OCI-LY1 (cell line): ENCODE measurements around the gene TPST1.
"Not testable (repeated sequence)": the region's sequence is repeated elsewhere in the genome, so short reads cannot be mapped to it uniquely, and the experiment has no call there.

Source experiments
- H2AFZ ChIP-seq: fragments of 200-600 bp; sonication (generic), shearing (Covaris generic); 2 replicates; pipeline ENCODE4 v1.6.0; 2014; ENCODE audit warnings: antibody characterized with exemption, mild to moderate bottlenecking, low read length
- H3F3A ChIP-seq: fragments of 200-600 bp; sonication (generic), shearing (Covaris generic); 2 replicates; pipeline ENCODE4 v1.6.0; 2014; ENCODE audit warnings: mild to moderate bottlenecking, antibody characterized with exemption, low read length, moderate library complexity; ENCODE audit not compliant: insufficient read depth
- H3K27ac ChIP-seq: fragments of 200-600 bp; sonication (generic); 2 replicates; pipeline ENCODE4 v1.5.1; 2014; ENCODE audit warnings: low read length, mixed run types, mild to moderate bottlenecking, low read depth; ENCODE audit not compliant: poor library complexity, severe bottlenecking
- H3K27me3 ChIP-seq: fragments of 200-600 bp; sonication (generic); 2 replicates; pipeline ENCODE4 v1.6.0; 2014; ENCODE audit warnings: antibody characterized with exemption, mild to moderate bottlenecking, low read length, moderate library complexity; ENCODE audit not compliant: insufficient read depth
- H3K36me3 ChIP-seq: fragments of 200-600 bp; sonication (generic); 2 replicates; pipeline ENCODE4 v1.6.1; 2014; ENCODE audit warnings: mild to moderate bottlenecking, antibody characterized with exemption, low read length, moderate library complexity, mixed read lengths; ENCODE audit not compliant: insufficient read depth
- H3K4me1 ChIP-seq: fragments of 200-600 bp; sonication (generic); 2 replicates; pipeline ENCODE4 v1.5.1; 2014; ENCODE audit warnings: mild to moderate bottlenecking, low read length, moderate library complexity; ENCODE audit not compliant: insufficient read depth, severe bottlenecking
- H3K4me2 ChIP-seq: fragments of 200-600 bp; sonication (generic), shearing (Covaris generic); 2 replicates; pipeline ENCODE4 v1.6.1; 2014; ENCODE audit warnings: low read length
- H3K4me3 ChIP-seq: fragments of 200-600 bp; sonication (generic); 2 replicates; pipeline ENCODE4 v1.5.1; 2014; ENCODE audit warnings: low read length, low read depth, mild to moderate bottlenecking, mixed read lengths; ENCODE audit not compliant: poor library complexity, severe bottlenecking
- H3K79me2 ChIP-seq: fragments of 200-600 bp; shearing (Covaris generic); 2 replicates; pipeline ENCODE4 v1.6.1; 2016; ENCODE audit warnings: mixed run types, low read length, mixed read lengths; ENCODE audit not compliant: insufficient read depth
- H3K9ac ChIP-seq: fragments of 200-600 bp; sonication (generic), shearing (Covaris generic); 2 replicates; pipeline ENCODE4 v1.6.1; 2014; ENCODE audit warnings: mild to moderate bottlenecking, low read length, mixed read lengths
- H3K9me2 ChIP-seq: fragments of 200-600 bp; sonication (generic), shearing (Covaris generic); 2 replicates; pipeline ENCODE4 v1.6.1; 2014; ENCODE audit warnings: low read depth, mild to moderate bottlenecking, low read length, mixed read lengths
- H3K9me3 ChIP-seq: fragments of 200-600 bp; shearing (Covaris generic); 2 replicates; pipeline ENCODE4 v1.6.1; 2014; ENCODE audit warnings: low read length, mixed read lengths
- H4K20me1 ChIP-seq: fragments of 200-600 bp; sonication (generic), shearing (Covaris generic); 2 replicates; pipeline ENCODE4 v1.6.0; 2016; ENCODE audit warnings: mild to moderate bottlenecking, low read length; ENCODE audit not compliant: insufficient read depth
- CTCF ChIP-seq: fragments of 200-600 bp; sonication (generic), shearing (Covaris generic); IDR thresholded peaks from 2 replicates; pipeline ENCODE4 v1.5.1; 2017; ENCODE audit warnings: mild to moderate bottlenecking, antibody characterized with exemption, low read length, moderate library complexity, mixed read lengths
- EZH2 ChIP-seq: fragments of 200-600 bp; sonication (generic), shearing (Covaris generic); IDR thresholded peaks from 2 replicates; pipeline ENCODE4 v1.8.0; 2017; ENCODE audit warnings: borderline replicate concordance, mixed run types, mild to moderate bottlenecking, antibody characterized with exemption, low read length, moderate library complexity, mixed read lengths

TPST1 gene

DNA sequence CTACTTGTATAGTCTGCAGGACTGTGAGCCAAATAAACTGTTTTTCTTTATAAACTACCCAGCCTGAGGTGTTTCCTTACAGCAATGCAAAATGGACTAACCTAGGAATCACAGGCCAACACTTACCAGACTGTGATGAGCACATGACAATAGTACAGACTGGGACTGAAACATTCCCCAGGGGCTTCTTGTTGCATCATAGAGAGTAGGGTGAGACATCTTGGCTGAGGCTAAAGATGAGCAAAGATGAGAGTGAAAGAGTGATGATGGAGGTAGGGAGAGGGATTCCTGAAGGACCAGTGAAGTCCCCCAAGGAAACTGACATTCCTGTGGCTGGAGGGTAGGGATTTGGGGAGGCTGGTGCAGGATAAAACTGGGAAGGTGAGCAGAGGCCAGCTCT, 194.4 kb downstream of the TPST1 start:
- H3F3A ChIP-seq, result no peaks in the 10 kb centered on the region

GRCh38 chr7:66400400-66400799, 195.3 kb downstream of the TPST1 start:
- H3K9ac ChIP-seq, result no peak overlapping the region
- no peaks in the 10 kb centered on the region for H3K9me2 ChIP-seq
- no peaks in the 10 kb centered on the region for H3K79me2 ChIP-seq
- H3K4me2 ChIP-seq, result no peak overlapping the region
- no peak overlapping the region for H2AFZ ChIP-seq
- no peak for TF ChIP-seq CTCF
- H3F3A ChIP-seq, result no peaks in the 10 kb centered on the region
- no peaks in the 10 kb centered on the region for H4K20me1 ChIP-seq
- H3K9me3 ChIP-seq, result no peaks in the 10 kb centered on the region
- H3K4me3 ChIP-seq, result no peak overlapping the region
- H3K36me3 ChIP-seq, result peaks cover 18% of the 10 kb centered on the region; the same call in 1 of the 2 replicates
- no peaks in the 10 kb centered on the region for H3K27me3 ChIP-seq
- no peaks in the 10 kb centered on the region for H3K4me1 ChIP-seq
- H3K27ac ChIP-seq, result no peak overlapping the region

More for the DNA sequence above, 194.4 kb downstream of the TPST1 start:
- Histone ChIP-seq H3K27ac (no peak overlapping the region), H3K4me1 (no peaks in the 10 kb centered on the region), H3K4me2 (no peak overlapping the region), H3K4me3 (no peak overlapping the region), H3K9me2 (no peaks in the 10 kb centered on the region), H4K20me1 (no peaks in the 10 kb centered on the region), H3K36me3 (peaks cover 18% of the 10 kb centered on the region; the same call in 1 of the 2 replicates), H2AFZ (no peak overlapping the region), H3K79me2 (no peaks in the 10 kb centered on the region), H3K9me3 (no peaks in the 10 kb centered on the region), H3K27me3 (no peaks in the 10 kb centered on the region), H3K9ac (no peak overlapping the region)
- no peak for TF ChIP-seq CTCF
- no peak for TF ChIP-seq EZH2

- H3K9me3 ChIP-seq, H4K20me1 ChIP-seq, H3K27me3 ChIP-seq, H3K4me1 ChIP-seq, H3K9me2 ChIP-seq, H3K9ac ChIP-seq, H3K79me2 ChIP-seq, H3F3A ChIP-seq, H2AFZ ChIP-seq, H3K27ac ChIP-seq, H3K4me3 ChIP-seq, H3K4me2 ChIP-seq: not testable (repeated sequence)
- peaks cover 18% of the 10 kb centered on the region; the same call in 1 of the 2 replicates for H3K36me3 ChIP-seq
Observed at GRCh38 chr7:66401126-66401525, 196.0 kb downstream of the TPST1 start.

- H3K79me2 ChIP-seq, H3K4me3 ChIP-seq, H3F3A ChIP-seq, H3K27me3 ChIP-seq, H3K9me2 ChIP-seq, H3K9ac ChIP-seq, H2AFZ ChIP-seq, H3K9me3 ChIP-seq, H3K4me2 ChIP-seq, H3K4me1 ChIP-seq, H3K27ac ChIP-seq, H4K20me1 ChIP-seq: not testable (repeated sequence)
- peaks cover 18% of the 10 kb centered on the region; the same call in 1 of the 2 replicates for H3K36me3 ChIP-seq
Observed at GRCh38 chr7:66401932-66402331, 196.8 kb downstream of the TPST1 start.
